ENCODE data around the gene IGFL2.

DNA sequence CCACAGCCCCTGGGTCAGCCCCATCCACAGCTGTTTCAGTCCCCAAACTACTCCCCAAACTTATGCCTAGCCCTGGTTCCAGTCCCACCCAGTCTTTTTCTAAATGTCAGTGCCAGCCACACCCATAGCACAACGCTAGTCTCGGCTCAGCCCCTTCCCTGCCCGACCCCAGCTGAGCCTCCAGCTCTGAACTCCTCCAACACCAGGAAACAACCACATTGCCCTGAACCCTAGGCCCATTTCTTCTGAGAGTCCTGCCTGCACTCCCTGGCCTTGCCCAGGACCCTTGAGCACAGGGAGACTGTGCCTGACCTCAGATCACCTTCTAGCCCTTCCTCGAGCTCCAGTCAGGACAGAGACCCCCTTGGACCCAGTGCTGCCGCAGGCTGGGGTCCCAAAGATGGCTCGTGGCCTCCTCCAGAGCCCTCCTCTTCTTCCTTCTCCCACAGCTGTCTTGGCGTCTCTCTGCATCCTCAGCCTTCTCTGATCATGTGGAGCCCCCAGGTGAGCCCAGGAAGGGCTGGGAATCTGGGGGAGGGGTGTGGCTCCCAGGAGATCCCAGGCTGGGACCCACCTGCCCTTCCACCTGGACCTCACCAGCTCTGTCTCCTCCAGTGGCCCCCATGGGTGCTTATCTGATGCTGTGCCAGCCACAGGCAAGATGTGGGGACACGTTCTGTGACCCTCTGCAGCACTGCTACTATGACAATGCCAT, 48.5 kb downstream of the IGFL2 start:
- TF ChIP-seq, protein P1, sequence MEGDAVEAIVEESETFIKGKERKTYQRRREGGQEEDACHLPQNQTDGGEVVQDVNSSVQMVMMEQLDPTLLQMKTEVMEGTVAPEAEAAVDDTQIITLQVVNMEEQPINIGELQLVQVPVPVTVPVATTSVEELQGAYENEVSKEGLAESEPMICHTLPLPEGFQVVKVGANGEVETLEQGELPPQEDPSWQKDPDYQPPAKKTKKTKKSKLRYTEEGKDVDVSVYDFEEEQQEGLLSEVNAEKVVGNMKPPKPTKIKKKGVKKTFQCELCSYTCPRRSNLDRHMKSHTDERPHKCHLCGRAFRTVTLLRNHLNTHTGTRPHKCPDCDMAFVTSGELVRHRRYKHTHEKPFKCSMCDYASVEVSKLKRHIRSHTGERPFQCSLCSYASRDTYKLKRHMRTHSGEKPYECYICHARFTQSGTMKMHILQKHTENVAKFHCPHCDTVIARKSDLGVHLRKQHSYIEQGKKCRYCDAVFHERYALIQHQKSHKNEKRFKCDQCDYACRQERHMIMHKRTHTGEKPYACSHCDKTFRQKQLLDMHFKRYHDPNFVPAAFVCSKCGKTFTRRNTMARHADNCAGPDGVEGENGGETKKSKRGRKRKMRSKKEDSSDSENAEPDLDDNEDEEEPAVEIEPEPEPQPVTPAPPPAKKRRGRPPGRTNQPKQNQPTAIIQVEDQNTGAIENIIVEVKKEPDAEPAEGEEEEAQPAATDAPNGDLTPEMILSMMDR (IDR thresholded peaks at IDR 0.05) = no peak
- no peak for TF ChIP-seq ZFX (IDR thresholded peaks at IDR 0.05; ENCODE audit: borderline replicate concordance)

All from 22Rv1 (cell line).